GM19395 (cell line): Measurements from ENCODE around the gene AADAC.
"Not testable (repeated sequence)": the region's sequence is repeated elsewhere in the genome, so short reads cannot be mapped to it uniquely, and the experiment has no call there.

ENCODE experiments used
- ATAC-seq: cut with Tn5 transposase; IDR thresholded peaks from one replicate; pipeline ENCODE4 v1.9.1; 2021; ENCODE audit warnings: mild to moderate bottlenecking, moderate library complexity; ENCODE audit not compliant: unreplicated experiment

The AADAC gene

GRCh38 chr3:151813799-151814198 is at the start of gene AADAC:
TSS of gene AADAC (plus strand) at chr3:151814116. CDS start at chr3:151814163, 47 bp downstream.
- ATAC-seq = no peak

GRCh38 chr3:151764699-151765098 is 49.2 kb upstream of the AADAC start:
- ATAC-seq = not testable (repeated sequence)

- no peak for ATAC-seq
Measured at GRCh38 chr3:151765685-151766084, 48.2 kb upstream of the AADAC start.

- ATAC-seq = no peak
Measured at GRCh38 chr3:151766454-151766853, 47.5 kb upstream of the AADAC start.

- no peak for ATAC-seq
Measured at GRCh38 chr3:151768393-151768930, 45.5 kb upstream of the AADAC start.

- no peak for ATAC-seq
Measured at GRCh38 chr3:151769175-151769574, 44.7 kb upstream of the AADAC start.

GRCh38 chr3:151770956-151771355 is 43.0 kb upstream of the AADAC start:
- no peak for ATAC-seq

- ATAC-seq = no peak
Measured at GRCh38 chr3:151772825-151773480, 41.0 kb upstream of the AADAC start.

- no peak for ATAC-seq
Measured at GRCh38 chr3:151774235-151774634, 39.7 kb upstream of the AADAC start.

GRCh38 chr3:151774910-151775309 is 39.0 kb upstream of the AADAC start:
- ATAC-seq = no peak

GRCh38 chr3:151775314-151776258 is 38.3 kb upstream of the AADAC start:
- no peak for ATAC-seq

GRCh38 chr3:151776259-151776740 is 37.6 kb upstream of the AADAC start:
- no peak for ATAC-seq

- no peak for ATAC-seq
Measured at GRCh38 chr3:151777880-151778279, 36.0 kb upstream of the AADAC start.

- ATAC-seq = no peak
Measured at GRCh38 chr3:151787626-151788025, 26.3 kb upstream of the AADAC start.

- ATAC-seq = no peak
Measured at GRCh38 chr3:151788401-151788800, 25.5 kb upstream of the AADAC start.

- no peak for ATAC-seq
Measured at GRCh38 chr3:151789853-151790463, 24.0 kb upstream of the AADAC start.

- ATAC-seq = not testable (repeated sequence)
Measured at GRCh38 chr3:151790763-151791162, 23.2 kb upstream of the AADAC start.

- ATAC-seq = no peak
Measured at GRCh38 chr3:151792411-151792810, 21.5 kb upstream of the AADAC start.

- no peak for ATAC-seq
Measured at GRCh38 chr3:151793636-151794035, 20.3 kb upstream of the AADAC start.

- ATAC-seq = no peak
Measured at GRCh38 chr3:151794080-151794479, 19.8 kb upstream of the AADAC start.

GRCh38 chr3:151795276-151795675 is 18.6 kb upstream of the AADAC start:
- ATAC-seq = no peak
